Astrocyte (in vitro differentiated cells and primary cell): ENCODE measurements around the gene HSPG2. TPM values are rescaled to one million over a fixed set of nuclear protein-coding genes. Genes with fewer than 3 reads are reported as not detected.

ENCODE experiments used
- DNase-seq: peaks from one replicate; pipeline ENCODE4 v3.0.0-alpha.2; 2010; ENCODE audit warnings: low read depth
- FAIRE-seq: peaks from 2 replicates; lab custom pipeline; 2011; peaks lifted over from hg19 to GRCh38; lab: Jason Lieb, UNC
- H2AFZ ChIP-seq: 2 replicates; pipeline ENCODE4 v1.6.0; 2012; ENCODE audit warnings: low read depth, low read length, inconsistent platforms
- H3K27ac ChIP-seq: 2 replicates; pipeline ENCODE4 v1.5.1; 2011; ENCODE audit warnings: low read depth, low read length, inconsistent platforms
- H3K27me3 ChIP-seq: 2 replicates; pipeline ENCODE4 v1.6.0; 2011; ENCODE audit warnings: low read length, inconsistent platforms; ENCODE audit not compliant: insufficient read depth
- H3K36me3 ChIP-seq: 2 replicates; pipeline ENCODE4 v1.5.1; 2011; ENCODE audit warnings: low read length, inconsistent platforms; ENCODE audit not compliant: insufficient read depth
- H3K4me1 ChIP-seq: 2 replicates; pipeline ENCODE4 v1.5.1; 2011; ENCODE audit warnings: low read length, inconsistent platforms; ENCODE audit not compliant: insufficient read depth
- H3K4me2 ChIP-seq: 2 replicates; pipeline ENCODE4 v1.6.0; 2012; ENCODE audit warnings: low read length, inconsistent platforms
- H3K4me3 ChIP-seq: 2 replicates; pipeline ENCODE4 v1.5.1; 2011; ENCODE audit warnings: low read depth, mild to moderate bottlenecking, low read length, inconsistent platforms; ENCODE audit not compliant: insufficient read depth
- H3K79me2 ChIP-seq: 2 replicates; pipeline ENCODE4 v1.6.0; 2012; ENCODE audit warnings: mild to moderate bottlenecking, low read length, inconsistent platforms; ENCODE audit not compliant: insufficient read depth
- H3K9ac ChIP-seq: 2 replicates; pipeline ENCODE4 v1.6.0; 2012; ENCODE audit warnings: mild to moderate bottlenecking, low read length, inconsistent platforms
- H3K9me3 ChIP-seq: 2 replicates; pipeline ENCODE4 v1.5.1; 2012; ENCODE audit warnings: low read depth, mild to moderate bottlenecking, low read length, inconsistent platforms; ENCODE audit not compliant: insufficient read depth
- H4K20me1 ChIP-seq: 2 replicates; pipeline ENCODE4 v1.6.0; 2012; ENCODE audit warnings: low read length, inconsistent platforms; ENCODE audit not compliant: insufficient read depth
- H3K27ac Mint-ChIP-seq: one replicate; pipeline ENCODE4 v1.8.0; 2021; ENCODE audit warnings: mild to moderate bottlenecking, mixed read lengths; ENCODE audit not compliant: unreplicated experiment
- H3K27me3 Mint-ChIP-seq: one replicate; pipeline ENCODE4 v1.8.0; 2021; ENCODE audit warnings: low read depth, mixed read lengths; ENCODE audit not compliant: unreplicated experiment
- H3K36me3 Mint-ChIP-seq: one replicate; pipeline ENCODE4 v1.8.0; 2021; ENCODE audit warnings: low read depth, mixed read lengths; ENCODE audit not compliant: unreplicated experiment
- H3K4me1 Mint-ChIP-seq: one replicate; pipeline ENCODE4 v1.8.0; 2021; ENCODE audit warnings: low read depth, mixed read lengths; ENCODE audit not compliant: unreplicated experiment
- H3K4me3 Mint-ChIP-seq: one replicate; pipeline ENCODE4 v1.8.0; 2021; ENCODE audit warnings: mild to moderate bottlenecking, moderate library complexity, mixed read lengths; ENCODE audit not compliant: unreplicated experiment
- H3K9me3 Mint-ChIP-seq: one replicate; pipeline ENCODE4 v1.8.0; 2021; ENCODE audit warnings: mild to moderate bottlenecking, mixed read lengths; ENCODE audit not compliant: unreplicated experiment
- EZH2 ChIP-seq: IDR thresholded peaks from 2 replicates; pipeline ENCODE4 v1.6.1; 2012; ENCODE audit warnings: mild to moderate bottlenecking, low read length, inconsistent platforms; ENCODE audit not compliant: insufficient read depth
- total RNA-seq: library from RNA; stranded (reverse); gene quantifications from 2 replicates; pipeline ENCODE4 v1.2.1, GENCODE V29; 2021
- TF ChIP-seq, protein P1 (sequence below): IDR thresholded peaks from 2 replicates; pipeline ENCODE4 v1.5.1; 2011; ENCODE audit warnings: low read depth, mild to moderate bottlenecking, inconsistent platforms, low read length, moderate library complexity; ENCODE audit not compliant: insufficient read depth

The HSPG2 gene
- total RNA-seq, 1 donor from 2014 or later = 249 TPM

DNA sequence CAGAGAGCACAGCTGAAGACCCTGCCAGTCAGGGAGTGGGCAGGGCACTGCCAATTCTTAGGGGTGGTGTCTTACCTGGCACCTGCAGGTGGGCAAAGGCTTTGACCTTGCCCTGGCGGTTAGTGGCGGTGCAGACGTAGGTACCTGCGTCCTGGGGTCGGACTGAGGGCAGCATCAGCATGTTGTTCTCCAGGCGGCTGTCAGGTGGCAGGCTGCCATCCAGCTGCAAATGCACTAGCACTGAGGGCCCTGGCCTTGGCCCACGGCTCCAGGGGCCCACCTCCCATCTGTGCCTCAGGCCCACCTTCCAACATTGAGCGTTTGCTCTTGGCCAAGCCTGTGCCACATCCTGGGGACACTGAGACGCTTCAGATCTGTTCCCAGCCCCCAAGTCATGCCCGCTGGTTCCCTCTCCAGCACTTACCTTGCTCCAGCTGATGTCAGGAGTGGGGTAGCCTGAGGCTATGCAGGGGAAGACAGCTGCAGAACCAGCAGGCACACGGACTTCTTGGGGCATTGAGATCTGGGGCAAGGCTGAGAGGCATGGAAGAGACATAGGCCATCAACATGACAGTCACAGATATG is 103.6 kb downstream of the HSPG2 start:
- no peak overlapping the region for H3K4me3 Mint-ChIP-seq
- no peak for DNase-seq
- FAIRE-seq = no peak
- H2AFZ ChIP-seq = no peak overlapping the region
- peaks cover 5% of the 10 kb centered on the region for H3K9me3 ChIP-seq
- no peak overlapping the region for H3K9ac ChIP-seq
- H3K27me3 ChIP-seq = no peaks in the 10 kb centered on the region
- H4K20me1 ChIP-seq = no peaks in the 10 kb centered on the region
- no peak overlapping the region for H3K27ac ChIP-seq
- H3K4me3 ChIP-seq = no peak overlapping the region
- H3K79me2 ChIP-seq = no peaks in the 10 kb centered on the region
- peaks cover 28% of the 10 kb centered on the region for H3K36me3 ChIP-seq
- TF ChIP-seq, protein P1, sequence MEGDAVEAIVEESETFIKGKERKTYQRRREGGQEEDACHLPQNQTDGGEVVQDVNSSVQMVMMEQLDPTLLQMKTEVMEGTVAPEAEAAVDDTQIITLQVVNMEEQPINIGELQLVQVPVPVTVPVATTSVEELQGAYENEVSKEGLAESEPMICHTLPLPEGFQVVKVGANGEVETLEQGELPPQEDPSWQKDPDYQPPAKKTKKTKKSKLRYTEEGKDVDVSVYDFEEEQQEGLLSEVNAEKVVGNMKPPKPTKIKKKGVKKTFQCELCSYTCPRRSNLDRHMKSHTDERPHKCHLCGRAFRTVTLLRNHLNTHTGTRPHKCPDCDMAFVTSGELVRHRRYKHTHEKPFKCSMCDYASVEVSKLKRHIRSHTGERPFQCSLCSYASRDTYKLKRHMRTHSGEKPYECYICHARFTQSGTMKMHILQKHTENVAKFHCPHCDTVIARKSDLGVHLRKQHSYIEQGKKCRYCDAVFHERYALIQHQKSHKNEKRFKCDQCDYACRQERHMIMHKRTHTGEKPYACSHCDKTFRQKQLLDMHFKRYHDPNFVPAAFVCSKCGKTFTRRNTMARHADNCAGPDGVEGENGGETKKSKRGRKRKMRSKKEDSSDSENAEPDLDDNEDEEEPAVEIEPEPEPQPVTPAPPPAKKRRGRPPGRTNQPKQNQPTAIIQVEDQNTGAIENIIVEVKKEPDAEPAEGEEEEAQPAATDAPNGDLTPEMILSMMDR = no peak
- TF ChIP-seq EZH2 = no peak
- no peak overlapping the region for H3K4me2 ChIP-seq
- no peak overlapping the region for H3K27ac Mint-ChIP-seq
- no peaks in the 10 kb centered on the region for H3K4me1 ChIP-seq
- H3K27me3 Mint-ChIP-seq = no peaks in the 10 kb centered on the region
- peaks cover 6% of the 10 kb centered on the region for H3K9me3 Mint-ChIP-seq
- no peaks in the 10 kb centered on the region for H3K4me1 Mint-ChIP-seq
- peaks cover 45% of the 10 kb centered on the region for H3K36me3 Mint-ChIP-seq

DNA sequence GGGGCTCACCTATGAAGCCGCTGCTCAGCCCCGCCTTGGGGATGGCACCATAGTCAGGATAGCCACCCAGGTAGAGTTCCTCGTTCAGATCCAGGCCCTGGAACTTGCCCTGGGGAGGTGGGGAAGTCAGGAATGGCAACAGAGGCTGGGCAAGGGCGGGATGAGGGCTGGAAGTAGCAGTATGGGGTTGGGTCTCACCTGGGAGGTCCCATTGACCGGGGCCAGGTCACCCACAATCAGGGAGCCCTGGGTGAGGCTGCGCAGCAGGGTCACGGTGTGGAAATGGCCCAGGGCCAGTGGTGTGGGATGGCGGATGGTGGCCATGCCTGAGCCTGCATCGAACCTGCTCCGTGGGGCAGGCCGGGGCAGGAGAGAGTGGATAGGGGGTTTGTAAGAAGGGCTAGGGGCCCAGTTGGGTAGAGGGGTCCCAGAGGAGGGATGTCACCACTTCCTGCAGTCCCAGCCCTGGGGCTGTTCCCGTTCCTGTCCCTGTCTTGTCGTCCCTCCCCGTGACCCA is 105.6 kb downstream of the HSPG2 start:
- no peaks in the 10 kb centered on the region for H3K27me3 Mint-ChIP-seq
- no peak overlapping the region for H3K4me3 ChIP-seq
- no peak overlapping the region for H2AFZ ChIP-seq
- H3K4me1 Mint-ChIP-seq = no peaks in the 10 kb centered on the region
- H3K9me3 Mint-ChIP-seq = peaks cover 6% of the 10 kb centered on the region
- no peaks in the 10 kb centered on the region for H3K79me2 ChIP-seq
- peaks cover 25% of the 10 kb centered on the region for H3K36me3 ChIP-seq
- no peak overlapping the region for H3K9ac ChIP-seq
- H4K20me1 ChIP-seq = no peaks in the 10 kb centered on the region
- no peaks in the 10 kb centered on the region for H3K27me3 ChIP-seq
- DNase-seq = no peak
- H3K4me2 ChIP-seq = no peak overlapping the region
- H3K4me1 ChIP-seq = no peaks in the 10 kb centered on the region
- no peak overlapping the region for H3K4me3 Mint-ChIP-seq
- FAIRE-seq = no peak
- peaks cover 48% of the 10 kb centered on the region for H3K36me3 Mint-ChIP-seq
- TF ChIP-seq EZH2 = no peak
- TF ChIP-seq, protein P1 = no peak
- no peak overlapping the region for H3K27ac ChIP-seq
- H3K27ac Mint-ChIP-seq = no peak overlapping the region
- peaks cover 5% of the 10 kb centered on the region for H3K9me3 ChIP-seq

DNA sequence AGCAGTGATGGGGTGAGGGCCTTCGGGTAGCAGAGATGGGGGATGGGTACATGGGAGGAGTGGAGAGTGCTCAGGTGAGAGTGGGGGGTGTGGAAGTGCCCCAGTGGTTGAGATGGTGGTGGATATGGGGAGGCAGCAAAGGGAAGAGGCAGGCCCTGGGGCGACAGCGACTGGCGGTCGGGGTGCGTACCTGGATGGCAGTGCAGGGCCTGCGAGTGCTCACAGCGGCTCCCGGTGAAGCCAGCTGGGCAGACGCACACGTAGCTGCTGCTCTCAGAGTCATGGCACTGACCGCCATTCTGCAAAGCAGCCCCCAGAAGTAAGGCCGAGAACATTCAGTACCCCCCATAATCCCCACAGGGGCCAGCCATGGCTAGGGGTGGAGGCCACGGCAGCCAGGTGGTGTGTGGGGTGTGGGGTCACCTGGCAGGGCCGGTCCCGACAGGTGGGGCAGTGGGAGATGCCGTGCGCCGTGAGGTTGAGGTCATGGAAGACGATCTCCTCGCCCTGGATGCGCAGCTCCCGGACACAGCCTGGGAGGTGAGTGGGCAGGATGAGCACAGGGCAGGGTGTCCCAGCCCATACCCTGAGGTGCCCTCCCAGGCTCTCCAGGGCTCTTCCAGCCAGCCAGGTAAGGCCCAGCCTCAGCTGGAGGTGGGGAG is 106.2 kb downstream of the HSPG2 start:
- Mint-ChIP-seq H3K9me3 (peaks cover 6% of the 10 kb centered on the region), H3K27ac (no peak overlapping the region)
- H3K36me3 ChIP-seq = peaks cover 23% of the 10 kb centered on the region

More for the DNA sequence above, 106.2 kb downstream of the HSPG2 start:
- no peak overlapping the region for H3K4me3 Mint-ChIP-seq
- H3K4me2 ChIP-seq = no peak overlapping the region
- H3K4me3 ChIP-seq = no peak overlapping the region
- H3K9ac ChIP-seq = no peak overlapping the region
- H3K4me1 ChIP-seq = no peaks in the 10 kb centered on the region
- peaks cover 48% of the 10 kb centered on the region for H3K36me3 Mint-ChIP-seq
- H3K79me2 ChIP-seq = no peaks in the 10 kb centered on the region
- no peaks in the 10 kb centered on the region for H4K20me1 ChIP-seq
- DNase-seq = no peak
- no peaks in the 10 kb centered on the region for H3K27me3 ChIP-seq
- no peak overlapping the region for H2AFZ ChIP-seq
- no peak for TF ChIP-seq EZH2
- TF ChIP-seq, protein P1 = no peak
- FAIRE-seq = no peak
- H3K4me1 Mint-ChIP-seq = no peaks in the 10 kb centered on the region
- no peak overlapping the region for H3K27ac ChIP-seq
- H3K27me3 Mint-ChIP-seq = no peaks in the 10 kb centered on the region
- peaks cover 5% of the 10 kb centered on the region for H3K9me3 ChIP-seq
